Stromal cell of bone marrow (primary cell): ENCODE results near the gene PWWP2B.
"Not testable (repeated sequence)": the region's sequence is repeated elsewhere in the genome, so short reads cannot be mapped to it uniquely, and the experiment has no call there.

ENCODE experiments used
- DNase-seq: peaks from one replicate; pipeline ENCODE4 v3.0.0-alpha.2; 2012; ENCODE audit warnings: low read depth

PWWP2B gene

DNA sequence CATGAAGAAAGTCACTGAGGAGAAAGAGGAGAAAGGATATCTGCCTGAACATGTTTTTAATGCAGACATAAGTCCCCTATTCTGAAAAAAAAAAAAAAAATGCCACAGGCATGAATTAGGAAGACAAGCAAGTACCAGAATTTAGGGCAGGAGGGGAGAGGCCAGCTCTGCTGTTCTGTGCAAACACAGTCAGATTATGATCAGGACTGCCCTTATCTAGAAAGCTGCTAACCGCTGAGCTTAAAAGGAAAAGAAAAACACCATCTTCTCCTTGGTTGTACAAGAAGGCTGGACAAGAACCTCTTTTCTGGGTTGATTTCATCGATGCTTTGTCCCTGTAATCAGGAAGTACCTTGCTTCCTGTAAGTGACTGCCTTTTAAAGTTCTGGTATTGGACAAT lies 15.3 kb upstream of the PWWP2B start:
- no peak for DNase-seq

DNA sequence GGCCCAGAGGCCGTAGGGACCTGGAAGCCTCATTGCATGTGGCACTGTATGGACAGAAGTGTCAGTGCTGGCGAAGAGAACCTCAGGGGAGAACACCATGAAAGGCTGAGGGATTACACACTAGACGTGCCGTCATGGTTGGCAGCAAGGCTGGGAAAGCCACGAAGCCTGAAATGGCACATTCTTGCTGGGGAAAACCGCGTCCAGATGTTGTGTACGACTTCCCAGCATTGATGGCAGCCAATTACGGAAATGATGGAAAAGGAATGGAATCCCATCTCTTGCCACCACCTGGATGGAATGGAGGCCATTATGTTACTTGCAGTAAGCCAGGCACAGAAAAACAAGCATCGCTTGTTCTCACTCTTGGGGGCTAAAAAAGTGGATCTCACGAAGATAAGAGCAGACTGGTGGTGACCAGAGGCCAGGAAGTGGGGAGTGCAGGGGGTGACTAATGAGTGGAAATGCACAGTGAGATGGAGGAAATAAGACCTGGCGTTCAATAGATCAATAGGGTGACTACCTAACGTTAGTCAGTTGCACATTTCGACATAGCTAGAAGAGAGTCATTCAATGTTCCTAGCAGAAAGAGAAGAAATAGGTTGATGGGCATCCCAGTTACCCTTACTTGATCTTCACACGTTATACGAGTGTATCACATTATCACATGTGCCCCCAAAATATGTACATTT lies 14.6 kb upstream of the PWWP2B start:
- no peak for DNase-seq

DNA sequence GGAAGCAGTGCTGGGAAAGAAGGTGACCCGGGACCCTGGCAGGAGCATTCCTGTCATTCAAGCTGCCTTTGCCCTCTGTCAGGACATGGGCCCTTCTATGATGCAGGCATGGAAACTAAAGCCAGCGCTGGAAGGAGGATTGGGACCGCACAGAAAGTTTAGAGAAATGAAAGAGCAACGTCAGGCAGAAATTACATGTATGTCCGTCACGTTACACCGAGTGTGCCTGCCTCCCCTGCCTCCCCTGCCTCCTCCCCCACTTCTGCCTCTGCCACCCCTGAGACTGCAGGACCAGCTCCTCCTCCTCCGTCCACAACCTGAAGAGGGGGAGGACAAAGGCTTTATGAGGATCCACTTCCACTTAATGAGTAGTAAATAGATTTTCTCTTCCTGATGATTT lies 13.9 kb upstream of the PWWP2B start:
- DNase-seq = no peak

DNA sequence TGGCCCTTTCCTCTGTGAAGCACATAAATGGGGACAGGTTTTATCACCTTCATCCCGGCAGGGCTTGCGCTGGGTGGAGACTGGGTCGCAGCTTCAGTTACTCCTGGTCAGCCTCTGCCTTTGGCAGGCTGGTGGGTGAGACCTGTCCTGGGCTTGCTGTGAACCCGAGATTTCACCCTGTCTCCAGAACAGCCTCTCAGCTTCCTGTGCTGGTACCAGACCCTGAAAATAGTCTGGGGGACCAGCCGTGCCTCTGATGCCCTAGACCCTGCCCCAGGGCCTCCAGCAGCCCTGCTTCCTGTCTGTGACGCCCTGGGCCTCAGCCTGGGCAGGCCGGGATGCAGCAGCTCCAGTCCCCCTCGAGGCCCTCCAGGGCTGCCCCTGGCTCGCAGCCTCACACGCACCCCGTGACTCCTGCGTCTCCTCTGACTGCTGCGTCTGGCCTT lies 13.2 kb upstream of the PWWP2B start:
- DNase-seq = no peak

DNA sequence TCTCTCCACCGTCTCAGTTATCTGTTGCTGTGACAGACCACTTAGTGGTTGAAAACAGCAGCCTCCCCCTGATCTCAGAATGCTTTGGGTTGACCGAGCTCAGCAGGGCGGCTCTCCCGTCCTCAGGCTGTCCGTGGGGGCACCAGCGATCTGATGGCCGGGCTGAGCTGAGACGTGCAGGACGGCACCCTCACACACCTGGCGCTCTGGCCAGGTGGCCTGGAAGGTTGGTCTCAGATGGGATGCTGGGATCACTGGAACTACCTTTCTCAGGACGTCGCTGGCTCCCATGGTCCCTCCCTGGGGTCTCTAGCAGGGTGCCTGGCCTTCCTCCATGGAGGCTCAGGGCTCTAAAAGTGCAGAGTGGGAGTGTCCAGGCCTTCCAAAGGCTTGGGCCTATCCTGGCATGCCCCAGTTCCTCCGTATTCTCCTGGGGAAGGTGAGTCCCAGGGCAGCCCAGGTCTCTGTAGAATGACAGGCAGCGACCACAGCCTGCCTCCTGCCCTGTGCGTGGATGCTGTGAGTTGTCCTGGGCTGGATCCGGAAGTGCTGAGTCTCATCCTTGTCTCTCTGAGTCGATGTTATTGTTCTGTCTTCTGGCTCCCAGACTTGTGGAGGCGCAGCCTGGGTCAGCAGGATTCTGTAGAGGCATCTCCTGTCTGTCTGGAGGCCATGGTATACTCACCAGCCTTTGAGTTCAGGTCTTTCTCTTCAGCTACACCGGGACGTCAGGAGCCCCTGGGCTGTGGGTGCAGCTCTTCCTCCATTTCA lies 12.2 kb upstream of the PWWP2B start:
- no peak for DNase-seq

DNA sequence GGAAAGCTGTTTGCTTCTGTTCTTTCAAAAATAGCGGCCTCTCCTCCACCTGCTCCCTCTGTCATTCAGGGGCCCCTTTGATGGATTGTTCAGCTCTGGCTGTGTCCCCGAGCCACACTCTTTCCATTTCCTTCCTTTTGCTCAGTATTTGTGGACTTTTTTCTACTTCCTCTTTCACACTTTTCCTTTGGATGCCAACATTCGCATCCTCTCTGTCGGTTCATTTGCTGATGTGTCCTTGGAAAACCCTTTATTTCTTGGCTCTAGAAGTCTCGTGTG lies 11.7 kb upstream of the PWWP2B start:
- no peak for DNase-seq

DNA sequence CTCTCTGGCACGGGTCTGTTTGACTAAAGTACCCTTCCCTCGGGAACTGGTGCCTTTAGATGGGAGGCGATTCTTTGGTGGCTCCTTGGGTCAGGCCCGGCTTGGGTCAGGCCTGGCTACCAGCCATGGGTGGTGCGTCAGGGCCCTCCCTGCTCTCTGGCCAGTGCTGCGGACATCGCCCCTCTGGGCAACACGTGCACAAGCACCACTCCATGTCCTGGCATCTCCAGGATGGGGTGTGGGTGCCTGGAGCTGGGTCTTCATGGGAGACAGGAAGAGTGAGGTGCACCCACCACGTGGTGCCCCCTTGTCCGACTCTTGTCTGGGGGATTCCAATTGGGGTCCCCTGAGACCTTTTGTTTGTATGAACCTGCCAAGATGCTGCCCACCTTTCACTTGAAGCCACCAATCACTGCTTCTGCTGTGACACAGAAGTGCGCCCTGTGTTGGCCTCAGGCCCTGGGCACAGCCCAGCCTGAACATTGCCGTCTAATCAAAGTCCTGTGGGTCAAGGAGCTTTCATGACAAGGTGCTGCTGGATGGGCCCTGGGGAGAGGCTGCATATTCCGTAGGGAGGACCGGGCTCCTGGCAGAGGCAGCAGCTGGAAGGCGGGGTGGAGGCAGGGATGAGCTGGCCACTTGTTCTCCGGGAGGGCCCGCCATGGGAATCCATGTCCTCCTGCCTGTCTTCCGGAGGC lies 11.1 kb upstream of the PWWP2B start:
- no peak for DNase-seq

DNA sequence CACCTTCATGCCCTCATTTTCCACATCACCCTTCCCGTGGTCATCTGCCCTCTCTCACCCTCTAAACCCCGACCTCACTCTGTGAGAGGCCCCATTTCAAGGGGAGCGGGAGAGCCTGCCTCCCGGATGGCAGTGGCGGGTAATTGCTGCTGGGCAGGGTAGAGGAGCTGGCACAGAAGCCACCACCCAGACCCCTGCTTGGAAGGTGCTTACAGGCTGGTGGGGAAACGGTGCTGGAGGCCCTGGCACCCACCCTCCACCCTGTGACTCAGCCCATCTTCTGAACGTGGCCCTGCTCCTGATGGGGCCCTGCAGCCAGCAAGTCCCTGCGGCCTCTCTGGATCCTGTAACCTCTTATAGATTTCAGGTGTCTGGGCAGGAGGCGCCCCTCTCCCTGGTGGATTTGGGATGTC lies 10.6 kb upstream of the PWWP2B start:
- DNase-seq = no peak

DNA sequence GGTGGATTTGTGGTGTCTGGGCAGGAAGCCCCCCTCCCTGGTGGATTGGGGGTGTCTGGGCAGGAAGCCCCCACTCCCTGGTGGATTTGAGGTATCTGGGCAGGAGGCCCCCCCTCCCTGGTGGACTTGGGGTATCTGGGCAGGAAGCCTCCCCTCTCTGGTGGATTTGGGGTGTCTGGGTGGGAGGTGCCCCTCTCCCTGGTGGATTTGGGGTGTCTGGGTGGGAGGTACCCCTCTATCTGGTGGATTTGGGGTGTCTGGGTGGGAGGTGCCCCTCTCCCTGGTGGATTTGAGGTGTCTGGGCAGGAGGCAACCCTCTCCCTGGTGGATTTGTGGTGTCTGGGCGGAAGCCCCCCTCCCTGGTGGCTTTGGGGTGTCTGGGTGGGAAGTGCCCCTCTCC lies 10.1 kb upstream of the PWWP2B start:
- not testable (repeated sequence) for DNase-seq

DNA sequence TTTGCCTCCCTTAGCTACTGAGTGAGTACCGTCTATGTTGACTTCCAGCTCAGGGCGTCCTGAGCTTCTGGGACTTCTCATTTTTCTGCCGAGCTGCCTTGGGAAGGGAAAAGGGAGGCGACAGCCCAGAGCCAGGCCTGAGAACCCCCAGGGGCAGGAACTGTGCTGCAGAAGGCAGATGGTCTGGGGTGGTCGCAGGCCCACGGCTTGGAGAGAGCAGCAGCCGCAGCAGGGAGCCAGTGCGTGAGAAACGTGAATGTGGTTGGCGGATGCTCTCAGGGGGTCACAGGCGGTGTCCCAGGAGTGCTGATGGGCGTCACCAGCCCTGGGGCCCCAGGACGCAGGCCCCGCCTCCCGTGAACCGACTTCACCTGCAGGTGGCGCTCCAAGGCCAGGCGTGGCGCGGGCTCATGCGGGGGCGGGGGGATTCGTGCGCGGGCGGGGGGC lies 9.2 kb upstream of the PWWP2B start:
- no peak for DNase-seq

DNA sequence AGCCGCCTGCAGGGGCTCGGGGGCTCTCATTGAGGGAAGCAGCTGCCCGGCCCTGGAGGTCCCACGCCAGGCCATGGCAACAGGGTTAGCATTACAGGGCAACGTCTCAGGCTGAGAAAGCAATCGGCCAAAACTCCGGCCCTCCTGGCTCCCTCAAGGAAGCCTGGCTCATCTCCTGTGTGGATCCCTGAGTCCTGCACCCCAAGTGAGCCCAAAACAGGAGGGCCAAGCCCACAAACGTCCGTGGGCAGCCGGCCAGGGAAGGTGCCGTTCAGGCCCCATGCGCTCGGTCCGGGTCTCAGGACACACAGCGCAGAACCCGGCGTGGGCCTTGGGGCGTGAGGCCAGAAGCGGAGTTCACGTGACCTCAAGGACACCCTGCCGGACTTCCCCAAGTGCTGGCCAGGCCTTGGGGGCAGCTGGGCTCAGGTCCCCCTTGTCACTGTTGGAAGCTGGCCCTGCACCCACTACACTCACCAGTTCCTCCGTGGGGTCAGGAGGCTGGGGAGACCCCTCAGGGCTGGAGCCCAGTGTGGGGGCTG lies 8.0 kb upstream of the PWWP2B start:
- no peak for DNase-seq

DNA sequence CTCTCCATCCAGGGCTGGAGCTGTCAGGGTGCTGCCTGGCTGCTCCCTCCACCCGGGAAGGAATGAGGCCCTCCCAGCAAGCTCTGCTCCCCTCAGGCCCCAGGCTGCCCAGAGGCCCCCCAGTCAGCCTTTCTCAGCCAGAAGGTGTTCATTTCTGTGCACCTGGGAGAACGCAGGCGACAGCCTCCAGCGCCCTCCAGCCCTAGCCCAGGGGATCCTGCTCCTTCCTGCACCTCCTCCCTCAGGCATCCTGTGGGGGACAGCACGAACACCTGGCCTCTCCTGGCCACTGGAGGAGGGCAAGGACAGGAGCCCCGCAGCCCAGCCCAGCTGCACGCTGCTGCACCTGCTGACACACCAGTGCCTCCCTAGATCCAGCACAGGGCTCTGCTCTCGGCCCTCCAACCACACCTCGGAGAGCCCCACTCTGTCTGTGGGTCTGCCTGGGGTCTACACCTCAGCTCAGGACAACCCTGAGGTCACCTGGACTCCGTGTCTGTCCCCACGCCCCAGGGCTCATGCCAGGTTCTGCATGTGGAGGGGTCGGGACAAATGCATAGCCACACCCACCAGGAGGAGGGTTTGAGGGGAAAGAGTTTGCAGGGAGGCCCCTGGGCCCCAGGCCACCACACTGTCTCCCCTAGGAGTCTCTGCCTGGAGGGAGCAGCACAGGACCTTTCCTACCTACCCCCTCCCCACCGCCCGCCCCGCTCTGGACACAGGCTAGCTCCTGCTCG lies 7.4 kb upstream of the PWWP2B start:
- DNase-seq = no peak

DNA sequence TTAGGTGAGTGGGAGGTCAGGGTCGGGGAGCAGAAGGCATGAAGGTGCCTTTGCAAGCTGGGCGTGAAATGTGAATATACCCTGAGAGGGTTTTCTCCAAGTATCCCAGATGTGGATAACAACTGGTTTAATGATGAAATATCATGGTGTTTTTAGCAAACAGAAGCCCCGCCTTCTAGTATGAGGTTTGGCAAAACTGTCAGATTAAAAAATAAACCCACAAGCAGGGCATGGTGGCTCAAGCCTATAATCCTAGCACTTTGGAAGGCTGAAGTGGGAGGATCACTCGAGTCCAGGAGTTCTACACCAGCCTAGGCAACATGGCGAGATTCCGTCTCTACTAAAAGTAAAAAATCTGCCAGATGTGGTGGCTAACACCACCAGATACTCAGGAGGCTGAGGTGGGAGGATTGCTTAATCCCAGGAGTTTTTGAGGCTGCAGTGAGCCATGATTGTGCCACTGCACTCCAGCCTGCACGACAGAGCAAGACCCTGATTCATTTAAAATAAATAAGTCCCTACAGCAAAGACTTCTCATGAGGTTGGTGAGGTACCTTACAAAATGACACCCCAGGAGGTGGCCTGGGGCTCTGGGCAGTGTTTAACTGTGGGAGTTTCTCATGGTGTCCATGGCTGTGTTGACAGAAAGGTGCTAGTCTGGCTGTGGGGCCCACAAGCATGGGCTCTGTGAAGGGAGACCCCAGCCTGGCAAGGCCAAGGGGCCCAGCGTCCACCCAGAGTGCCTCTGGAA lies 6.7 kb upstream of the PWWP2B start:
- DNase-seq = no peak

DNA sequence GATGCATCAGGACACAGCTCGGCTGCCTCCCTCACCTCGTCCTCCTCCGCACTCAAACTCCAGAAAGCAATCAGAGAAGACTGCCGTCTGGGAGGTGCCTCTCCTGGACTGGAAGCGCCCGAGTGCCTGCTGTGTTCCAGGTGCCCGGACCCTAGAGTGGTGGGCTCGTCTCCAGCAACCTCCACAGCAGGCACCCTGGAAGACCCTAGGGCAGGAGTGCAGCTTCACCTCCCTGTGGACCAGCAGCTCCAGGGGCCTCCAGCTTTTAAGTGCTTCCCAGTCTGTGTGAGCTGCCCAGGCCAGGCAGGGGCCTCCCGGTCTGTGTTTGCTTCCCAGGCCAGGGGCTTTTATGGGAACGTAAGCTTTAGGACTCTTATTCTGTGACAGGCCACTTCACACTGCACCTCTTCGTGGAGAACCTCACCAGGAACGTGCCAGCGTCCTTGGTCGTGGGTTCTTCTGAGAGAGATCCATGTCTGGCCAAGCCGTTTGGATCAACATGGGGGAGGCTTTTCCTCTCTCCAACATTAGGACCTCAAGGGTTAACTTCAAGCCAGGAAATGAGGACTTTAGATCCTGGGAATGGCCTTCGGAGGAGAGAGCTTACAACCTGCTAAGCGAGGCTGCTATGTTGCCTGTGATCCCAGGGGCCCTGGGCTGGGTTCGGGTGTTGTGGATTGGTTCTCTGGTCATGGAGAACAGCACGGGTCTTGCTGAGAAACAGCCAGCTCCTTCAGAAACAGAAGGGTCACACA lies 5.9 kb upstream of the PWWP2B start:
- no peak for DNase-seq

DNA sequence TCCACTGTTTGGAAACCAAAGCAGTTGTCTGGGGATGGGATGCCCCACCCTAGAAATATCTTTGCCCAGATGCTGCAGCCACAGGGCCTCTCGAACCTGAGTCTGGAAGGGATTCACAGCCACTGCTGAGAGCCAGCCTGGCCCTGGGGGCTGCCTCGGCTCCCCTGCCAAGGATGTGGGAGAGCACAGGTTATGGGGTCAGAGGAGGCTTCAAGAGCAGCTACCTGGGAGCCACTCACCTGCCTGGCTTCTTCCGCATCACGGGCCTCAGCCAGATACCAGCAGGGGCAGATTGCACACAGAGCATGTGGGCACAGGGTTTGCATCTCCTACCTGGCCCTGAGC lies 5.4 kb upstream of the PWWP2B start:
- no peak for DNase-seq

DNA sequence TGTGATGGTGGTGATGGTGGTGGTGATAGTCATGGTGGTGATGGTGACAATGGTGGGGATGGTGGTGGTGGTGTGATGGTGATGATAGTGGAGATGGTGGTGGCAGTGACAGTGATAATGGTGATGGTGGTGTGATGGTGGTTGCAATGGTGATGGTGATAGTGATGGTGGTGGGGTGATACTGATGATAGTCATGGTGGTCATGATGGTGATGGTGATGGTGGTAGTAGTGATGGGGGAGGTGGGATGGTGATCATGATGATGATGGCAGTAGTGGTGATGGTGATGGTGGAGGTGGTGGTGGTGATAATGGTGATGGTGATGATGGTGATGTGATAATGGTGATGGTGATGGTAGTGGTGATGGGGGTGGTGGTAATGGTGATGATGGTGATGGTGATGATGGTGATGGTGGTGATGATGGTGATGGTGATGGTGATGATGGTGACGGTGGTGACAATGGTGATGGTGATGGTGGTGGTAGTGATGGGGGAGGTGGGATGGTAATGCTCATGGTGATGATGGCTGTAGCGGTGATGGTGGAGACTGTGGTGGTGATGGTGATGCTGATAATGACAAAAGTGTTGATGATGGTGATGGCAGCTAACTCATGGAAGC lies 4.7 kb upstream of the PWWP2B start:
- no peak for DNase-seq

DNA sequence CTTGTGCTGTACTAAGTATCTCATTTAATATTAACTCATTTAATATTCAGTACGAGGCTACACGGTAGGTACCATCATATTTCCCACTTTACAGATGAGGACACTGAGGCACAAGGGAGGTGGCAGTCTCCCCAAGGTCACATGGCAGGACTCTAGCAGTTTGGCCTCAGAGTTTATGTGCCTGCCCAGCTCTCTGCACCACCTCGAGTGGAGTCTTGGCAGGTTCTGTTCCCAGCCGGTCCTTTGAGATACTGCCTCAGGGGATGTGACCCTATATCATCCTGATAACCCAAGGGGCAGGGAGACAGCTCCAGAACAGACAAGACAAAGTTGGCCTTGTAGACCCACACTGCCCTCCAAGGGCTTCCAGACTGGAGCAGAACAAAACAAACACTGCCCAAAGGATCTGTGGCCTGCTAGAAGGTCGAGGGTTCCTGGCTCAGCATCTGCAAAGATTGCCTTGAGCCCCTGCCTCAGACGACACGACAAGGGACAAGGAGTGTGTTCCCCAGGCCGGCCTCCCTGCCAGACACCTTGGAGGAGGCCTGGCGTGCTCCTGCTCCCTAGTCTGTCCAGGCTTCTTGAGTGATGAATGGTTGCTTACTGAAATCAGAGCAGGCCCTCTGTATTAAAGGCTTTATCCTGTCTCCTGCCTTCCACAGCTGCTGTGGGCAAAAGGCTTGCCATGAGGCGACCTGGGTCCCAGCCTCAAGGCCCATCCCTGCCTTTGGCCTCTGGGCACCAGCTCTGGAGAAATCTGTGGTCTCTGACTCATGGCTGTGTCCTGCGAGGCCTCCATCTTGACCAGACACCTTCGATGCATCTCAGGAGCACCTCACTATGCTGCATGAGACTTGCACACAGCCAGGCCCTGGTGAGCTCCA lies 3.9 kb upstream of the PWWP2B start:
- DNase-seq = no peak

DNA sequence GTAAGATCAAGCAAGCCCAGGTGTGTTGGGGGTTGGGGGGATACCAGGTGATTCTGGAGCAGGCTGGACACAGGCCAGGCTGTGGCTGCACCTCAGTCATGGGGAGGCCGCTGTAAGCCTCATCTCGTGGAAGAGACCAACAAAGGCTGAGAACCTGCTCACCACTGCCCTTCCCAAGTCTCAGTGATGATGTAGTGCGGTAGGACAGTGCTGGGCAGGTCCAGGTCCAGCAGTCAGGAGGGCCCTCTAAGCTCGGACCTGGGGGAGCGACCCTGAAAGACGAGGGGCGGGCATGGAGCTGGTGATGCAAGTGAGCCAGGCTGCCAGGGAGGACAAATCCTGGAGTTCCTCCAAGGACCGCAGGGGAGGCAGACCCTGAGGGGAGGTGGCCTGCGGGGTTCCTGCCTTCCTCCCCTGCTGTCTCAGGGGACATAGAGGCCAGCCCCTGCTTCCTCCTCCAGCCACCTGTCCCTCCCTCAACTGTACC lies 3.3 kb upstream of the PWWP2B start:
- DNase-seq = no peak

DNA sequence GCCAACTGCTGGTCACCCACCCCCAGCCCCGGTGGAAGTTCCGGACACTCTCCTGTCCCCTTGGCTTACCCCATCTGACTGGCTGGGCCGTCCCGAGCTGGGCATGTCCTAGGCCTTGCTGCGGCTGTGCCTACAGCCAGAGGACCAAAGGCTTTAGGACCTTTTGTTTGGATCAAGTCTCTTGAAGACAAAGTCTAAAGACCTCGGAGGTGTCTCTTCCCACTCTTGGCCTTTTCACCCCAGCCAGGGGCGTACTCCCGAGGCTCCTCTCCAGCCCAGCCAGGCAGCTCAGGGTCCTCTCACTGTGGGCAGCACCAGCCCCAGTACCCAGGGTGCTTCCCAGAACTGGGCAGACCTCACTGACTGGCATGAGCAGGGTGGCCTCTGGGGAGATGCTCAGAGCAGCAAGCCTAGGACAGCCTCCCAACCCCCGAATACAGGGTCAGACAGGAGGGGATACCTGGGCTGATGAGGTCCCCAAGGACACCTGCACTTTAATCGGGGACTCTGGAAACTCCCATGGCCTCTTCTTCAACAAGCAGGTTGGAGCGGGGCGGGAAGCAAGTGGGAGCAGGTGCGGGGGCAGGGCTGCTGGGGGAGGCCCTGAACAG lies 2.7 kb upstream of the PWWP2B start:
- no peak for DNase-seq
